Measurements from ENCODE around the gene ASB2.

Gene ASB2

DNA sequence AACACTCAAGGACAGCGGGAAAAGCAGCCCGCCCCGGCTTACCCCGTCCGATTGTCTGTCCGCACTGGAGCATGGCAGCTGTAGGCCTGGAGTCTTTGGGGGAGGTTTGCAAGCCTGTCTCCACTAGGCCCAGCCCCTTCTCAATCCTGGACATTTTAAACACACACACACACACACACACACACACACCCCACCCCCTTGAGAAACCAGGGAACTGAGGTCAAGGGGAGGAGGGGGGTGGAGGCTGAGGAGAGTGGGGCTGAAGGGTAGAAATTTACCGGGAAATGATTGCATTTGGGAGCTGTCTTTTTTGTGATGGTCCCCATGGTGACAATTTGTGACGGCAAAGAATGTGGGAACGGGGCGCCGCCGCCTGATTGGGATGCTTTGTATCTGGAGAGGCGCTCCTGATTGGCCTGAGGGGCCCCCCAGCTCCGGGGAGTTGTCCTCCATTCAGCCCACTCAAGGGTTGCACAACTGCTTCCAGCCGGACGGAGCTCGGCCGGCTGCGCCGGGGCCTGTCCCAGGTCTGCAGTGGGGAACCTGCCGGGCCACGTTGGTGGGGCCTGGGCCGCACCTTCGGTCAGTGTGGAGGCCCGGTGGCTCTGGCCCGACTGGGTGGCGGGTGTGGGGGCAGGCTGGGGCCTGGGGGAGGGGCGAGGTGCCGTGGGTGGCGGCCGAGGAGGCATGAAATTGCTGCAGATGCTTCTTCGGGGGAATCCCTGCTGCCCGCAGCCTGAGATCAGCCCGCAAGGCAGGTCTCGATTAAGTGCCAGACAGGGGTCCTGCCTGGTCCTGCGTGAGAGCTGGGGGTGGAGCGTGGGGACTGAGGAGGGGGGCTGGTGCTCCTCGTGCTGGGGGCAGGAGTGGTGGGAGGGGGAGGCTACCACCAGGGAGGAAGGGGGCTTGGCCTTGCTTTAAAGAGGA, 49.2 kb downstream of the ASB2 start, which contains the start of gene FAM181A:
Gene FAM181A (plus strand): TSS at position 472 of the 927 bp plus-strand sequence. CDS start 942 bp downstream, outside the sequence.
- no peak for DNase-seq

DNA sequence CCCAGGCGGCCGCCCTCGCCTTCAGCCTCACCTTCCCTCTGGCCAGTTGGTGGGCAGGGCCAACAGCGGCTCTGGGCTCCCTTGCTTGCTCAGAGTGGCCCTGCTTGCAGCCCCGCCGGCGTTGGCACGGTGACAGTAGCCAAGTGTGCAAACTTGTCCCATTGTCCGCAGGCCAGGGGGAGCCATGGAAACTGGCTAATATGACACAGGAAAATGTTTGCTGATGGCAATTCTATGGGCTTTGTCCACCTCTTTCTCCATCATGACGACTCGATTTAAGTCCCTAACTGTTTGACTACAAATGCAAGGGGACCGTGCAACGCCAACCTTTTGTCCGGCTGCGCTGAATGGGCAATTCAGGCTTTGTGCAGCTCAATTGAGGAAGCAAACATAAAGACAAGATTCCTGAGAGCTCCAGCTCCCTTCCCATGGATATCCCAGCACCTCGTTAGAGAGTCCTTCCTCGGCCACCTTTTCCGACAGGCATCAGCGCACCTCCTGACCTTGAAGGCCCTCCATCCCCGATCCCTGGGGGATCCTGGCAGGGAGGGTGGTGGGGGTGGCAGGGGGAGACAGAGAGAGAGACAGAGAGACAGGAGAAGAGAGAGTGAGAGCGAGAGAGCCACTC, 50.0 kb downstream of the ASB2 start:
- no peak for DNase-seq

DNA sequence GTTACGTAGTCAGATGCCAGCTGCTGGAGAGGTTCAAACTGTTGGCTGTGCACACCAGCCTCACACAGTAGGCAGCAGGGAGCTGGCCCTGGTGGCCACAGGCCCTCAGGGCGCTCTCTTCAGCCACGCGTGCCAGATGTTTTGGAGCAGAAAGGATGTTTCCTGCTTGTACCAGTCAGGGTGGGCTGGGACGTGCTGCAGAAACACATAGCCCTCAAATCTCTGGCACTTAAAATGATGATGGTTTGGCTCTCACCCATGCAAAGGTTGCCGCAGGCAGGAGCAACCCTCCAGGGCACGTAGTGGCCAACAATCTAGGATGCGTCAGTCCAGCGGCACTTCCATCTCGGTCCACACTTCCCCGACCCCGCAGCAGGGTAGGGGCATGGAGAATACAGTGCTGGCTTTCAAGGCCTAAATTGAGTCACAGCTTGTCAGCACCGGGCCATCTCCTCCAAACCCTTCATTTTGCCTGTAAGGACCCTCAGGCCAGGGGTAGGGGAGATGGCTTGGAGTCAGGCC, 50.9 kb downstream of the ASB2 start:
- DNase-seq = no peak

DNA sequence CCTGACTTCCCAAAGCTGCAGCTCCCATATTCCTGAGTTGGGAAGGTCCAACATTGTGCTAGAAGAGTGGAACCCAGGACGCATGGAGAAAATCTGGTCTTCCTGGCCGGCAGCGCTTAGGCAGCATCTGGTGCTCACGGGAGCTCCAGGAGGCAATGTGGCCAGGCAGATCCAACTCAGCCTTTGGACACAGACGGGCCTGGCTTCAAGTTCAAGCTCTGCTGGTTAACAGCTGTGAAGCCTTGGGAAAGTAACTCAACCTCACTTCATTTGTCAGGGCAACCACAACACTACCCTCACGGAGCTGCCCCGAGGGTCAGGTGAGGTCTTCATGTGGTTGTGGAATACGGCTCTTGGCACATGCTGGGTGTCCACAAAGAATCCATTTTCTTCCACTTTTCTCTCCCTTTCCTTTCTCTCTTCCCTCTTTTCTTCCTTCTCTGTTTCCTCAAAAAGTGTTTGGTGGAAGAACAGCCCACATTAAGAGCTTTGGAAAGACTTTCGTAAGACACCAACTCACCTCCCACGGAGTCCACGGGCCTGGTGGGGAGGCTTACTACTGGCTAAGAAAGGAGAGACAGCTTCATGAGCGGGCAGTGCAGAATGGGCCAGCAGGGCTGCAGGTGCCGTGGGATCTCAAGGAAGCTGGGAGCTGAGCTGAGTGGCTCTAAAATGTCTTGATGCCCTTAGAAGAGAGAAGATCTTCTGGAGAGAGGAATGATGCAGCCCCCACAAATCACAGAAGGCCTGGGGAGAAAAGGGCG, 51.6 kb downstream of the ASB2 start:
- no peak for DNase-seq

DNA sequence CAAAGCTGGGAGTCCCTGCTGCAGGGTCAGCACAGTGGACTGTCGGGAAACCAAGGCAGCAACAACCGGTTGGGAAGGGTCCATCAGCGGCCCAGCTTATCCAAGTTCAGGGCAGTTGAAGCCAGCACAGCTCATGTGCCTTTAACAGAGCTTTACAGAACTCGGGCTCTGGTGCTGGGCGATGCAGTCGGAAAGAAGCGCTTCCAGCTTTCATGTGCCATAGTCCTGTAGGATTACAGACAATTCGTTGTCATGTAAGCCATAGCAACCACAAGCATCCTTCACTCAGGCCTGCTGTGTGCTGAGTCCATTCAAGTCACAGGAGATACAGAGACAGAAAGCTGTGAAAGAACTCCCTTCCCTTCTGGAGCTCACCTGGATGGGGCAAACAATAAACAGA, 52.7 kb downstream of the ASB2 start:
- DNase-seq = no peak

DNA sequence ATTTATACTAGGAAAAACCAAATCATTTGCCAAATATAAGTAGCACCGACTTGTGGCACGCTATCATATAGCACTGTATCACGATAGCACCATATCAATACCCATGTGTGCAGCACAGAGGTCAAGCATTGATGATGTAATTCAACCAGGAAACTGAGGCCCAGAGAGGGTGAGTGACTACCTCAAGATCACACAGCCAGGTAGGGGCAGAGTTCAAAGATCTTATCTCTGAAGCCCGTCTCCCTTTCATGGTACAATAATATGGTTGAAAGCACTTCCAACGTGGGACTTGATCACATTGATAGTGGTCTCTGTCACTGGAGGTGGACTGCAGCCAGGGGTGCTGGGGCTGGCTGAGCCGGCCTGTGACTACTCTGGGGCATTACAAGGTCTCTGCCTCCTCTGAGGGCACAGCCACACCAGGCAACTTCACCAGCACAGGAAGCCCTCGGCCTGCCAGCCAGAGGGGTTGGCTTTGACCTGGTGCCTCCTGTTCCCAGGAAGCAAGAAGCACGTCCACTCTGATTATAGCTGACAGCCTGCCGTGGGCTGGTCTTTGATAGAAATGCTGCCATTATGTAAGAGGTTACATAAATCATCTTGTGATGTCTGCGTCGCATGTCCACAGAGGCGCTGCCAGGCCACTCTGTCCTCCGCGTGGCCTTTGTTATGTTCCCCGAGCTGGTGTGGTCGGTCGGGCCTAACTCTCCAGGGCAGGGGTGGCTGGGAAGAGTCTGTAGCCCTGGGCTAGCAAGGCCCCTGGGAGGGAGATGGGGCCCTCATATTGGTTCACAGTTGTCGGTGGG, 55.2 kb downstream of the ASB2 start:
- DNase-seq = no peak

DNA sequence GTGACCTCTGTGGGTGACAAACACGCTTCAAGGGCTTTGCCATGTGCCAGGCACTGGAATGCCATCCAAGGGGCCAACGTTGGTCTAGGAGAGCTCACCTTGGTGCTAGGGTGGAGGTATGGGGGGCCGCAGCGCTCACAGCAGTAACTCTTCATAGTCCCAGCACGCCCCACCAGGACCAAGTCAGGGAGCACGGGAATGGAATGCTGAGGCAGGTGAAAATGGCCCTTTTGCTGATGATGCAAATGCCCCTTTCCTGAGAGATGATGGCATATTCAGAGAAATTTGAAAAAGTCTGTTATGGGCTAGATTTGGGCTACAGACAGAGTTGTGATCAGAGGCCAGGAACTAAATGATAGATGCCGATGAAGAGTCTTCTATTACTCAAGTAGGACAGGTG, 59.2 kb downstream of the ASB2 start:
- no peak for DNase-seq

DNA sequence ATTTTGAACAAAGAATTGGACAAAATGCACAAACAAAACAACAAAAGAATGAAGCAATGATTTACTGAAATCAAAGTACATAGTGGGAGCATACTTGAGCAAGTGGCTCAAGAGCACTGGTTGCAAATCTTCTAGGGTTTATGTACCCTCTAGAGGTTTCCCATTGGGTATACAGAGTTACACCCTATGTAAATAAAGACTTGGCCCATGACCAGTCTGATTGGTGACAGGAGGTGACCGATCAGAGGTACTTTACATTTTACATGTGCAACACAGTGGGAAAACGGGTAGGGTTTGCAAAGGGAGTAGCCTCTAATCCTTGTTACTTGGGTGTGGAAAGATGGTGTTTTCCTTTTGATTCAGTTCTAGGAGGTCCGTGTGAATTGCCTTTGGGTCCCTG, 59.9 kb downstream of the ASB2 start:
- DNase-seq = no peak

DNA sequence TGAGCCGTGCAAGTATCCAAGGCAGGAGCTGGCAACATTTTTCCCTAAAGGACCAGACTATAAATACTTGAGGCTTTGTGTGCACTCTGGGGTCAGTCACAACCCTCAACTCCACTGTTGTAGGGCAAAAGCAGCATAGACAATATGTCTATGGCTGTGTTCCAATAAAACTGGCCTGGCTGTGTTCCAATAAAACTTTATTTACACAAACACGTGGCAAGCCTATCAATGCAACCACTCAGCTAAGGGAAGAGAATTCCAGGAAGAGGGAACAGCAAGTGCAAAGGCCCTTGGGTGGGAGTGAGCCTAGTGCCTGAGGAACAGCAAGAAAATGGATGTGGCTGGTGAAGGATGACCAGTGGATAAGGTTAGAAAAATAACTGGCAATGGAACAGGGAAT, 60.6 kb downstream of the ASB2 start:
- no peak for DNase-seq

DNA sequence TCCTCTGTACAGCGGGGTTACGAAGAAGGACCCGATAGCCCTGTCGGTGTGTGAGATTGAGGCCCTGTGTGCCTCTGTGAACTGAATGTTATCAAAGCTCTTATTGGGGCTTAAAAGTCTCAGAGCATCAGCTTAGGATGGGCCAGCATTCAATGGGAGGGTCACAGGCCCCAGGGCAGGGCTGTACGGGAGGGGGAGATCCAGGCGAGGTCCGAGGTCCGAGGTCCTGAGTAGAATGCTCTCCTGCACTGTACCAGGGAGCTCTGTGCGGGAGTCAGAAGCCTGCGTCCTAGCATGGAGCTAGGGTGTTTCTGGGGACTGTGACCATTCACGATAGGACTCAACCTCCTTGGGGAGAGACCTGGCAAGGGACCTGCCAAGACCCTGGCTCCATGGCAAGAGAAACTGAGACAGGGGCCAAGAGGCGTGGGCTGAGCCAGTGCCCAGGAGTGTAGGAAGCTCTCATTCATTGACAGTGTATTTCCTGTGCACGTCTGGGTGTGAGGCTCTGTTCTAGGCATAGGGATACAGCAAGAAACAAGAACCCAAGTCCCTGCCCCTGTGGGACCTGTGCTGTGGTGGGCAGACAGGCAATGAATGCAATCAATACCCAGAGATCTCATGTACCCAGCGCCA, 61.2 kb downstream of the ASB2 start:
- DNase-seq = no peak

DNA sequence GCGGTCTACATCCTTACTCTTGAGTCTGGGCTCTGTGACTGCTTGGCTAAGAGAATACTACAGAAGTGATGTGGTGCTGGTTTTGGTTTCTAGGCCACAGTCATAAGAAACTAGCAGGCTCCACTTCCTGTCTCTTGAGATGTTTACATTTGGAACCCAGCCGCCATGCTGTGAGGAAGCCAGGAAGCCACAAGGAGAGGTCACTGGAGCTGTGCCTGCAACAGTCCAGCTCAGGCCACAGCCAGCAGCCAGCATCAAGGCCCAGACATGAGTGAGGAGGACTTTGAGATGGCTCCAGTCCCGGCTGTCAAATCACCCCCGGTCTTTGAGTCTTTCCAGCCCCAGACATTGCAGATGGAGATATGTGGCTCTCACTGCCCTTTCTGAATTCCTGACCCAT, 62.1 kb downstream of the ASB2 start:
- DNase-seq = no peak

DNA sequence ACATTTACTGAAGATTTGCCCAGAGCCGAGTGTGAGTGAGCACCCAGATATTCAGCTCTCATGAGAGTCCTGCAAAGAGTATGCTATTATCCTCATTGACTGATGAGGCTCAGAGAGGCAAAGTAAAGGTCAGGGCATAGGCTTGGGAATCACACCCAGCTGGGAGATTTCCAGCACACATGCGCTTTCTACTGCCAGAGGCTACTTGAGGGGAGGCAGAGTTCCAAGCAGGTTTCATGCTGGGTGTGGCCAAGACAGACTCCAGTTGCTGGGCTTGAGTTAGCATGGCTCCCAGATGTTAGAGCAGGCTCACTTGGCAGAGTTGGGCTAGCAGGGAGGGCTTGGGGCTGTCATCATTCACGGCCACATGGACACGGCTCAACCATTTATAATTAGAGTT, 63.6 kb downstream of the ASB2 start:
- DNase-seq = no peak

DNA sequence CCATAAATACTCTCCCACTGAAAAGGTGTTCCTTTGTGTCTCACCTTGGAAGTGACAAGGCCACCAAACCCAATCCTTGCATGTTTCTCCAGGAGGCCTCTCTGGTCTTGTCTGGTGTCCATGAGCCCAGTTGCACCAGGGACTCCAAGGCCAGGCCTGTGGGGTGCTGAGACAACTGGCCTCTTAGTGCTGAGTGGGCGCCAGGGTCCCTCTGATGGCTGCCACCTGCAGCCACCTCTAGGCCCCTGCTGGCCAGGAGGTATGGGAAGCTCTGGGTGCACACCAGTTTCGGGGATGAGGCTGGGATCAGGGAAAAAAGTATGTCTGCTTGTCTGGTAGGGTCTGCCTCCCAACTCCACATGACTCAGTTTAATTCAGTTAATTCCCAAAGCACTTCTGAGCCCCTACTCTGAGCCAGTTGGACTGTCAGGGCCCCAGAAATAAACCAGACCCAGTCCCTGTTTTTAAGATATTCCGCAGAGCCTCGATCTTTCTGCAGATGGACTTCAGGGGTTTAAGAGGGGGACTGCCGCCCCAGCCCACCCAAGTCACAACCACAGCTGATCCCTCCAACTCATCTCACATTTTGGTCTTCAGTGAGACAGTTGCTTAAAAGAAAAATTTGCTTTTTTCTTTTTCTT, 64.3 kb downstream of the ASB2 start:
- DNase-seq = no peak

DNA sequence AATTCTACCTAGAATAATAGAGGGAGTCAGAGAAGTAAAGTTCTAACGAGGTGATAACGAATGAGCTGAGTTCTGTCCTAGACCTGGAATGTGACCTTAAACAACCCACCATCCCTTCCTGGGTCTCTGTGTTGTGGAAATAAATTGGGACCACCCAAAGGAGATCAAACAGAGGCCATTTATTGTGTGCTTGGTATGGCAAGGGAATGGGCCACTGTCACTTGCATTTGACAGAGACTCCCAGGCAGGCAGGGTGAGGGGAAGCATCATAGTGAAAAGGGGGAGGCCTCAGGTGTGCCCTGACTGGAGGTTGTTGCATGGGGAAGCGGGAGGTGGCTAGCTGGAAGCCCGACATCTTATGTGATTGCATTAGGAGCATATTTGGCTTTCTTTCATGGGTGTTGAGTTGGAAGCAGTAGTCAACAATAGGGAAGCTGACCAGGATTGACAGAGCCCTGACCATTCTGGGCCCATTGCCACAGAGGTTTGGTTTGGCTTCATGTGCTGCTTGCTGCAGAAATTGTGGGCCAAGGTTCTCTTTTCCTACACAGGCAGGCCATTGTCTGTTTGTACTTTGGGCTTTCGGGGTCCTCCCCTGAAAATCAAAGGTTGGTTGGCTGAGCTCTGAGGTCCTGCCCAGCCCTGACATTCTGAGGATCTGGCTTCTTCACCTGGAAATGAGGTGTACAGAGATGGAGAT, 66.8 kb downstream of the ASB2 start:
- no peak for DNase-seq

DNA sequence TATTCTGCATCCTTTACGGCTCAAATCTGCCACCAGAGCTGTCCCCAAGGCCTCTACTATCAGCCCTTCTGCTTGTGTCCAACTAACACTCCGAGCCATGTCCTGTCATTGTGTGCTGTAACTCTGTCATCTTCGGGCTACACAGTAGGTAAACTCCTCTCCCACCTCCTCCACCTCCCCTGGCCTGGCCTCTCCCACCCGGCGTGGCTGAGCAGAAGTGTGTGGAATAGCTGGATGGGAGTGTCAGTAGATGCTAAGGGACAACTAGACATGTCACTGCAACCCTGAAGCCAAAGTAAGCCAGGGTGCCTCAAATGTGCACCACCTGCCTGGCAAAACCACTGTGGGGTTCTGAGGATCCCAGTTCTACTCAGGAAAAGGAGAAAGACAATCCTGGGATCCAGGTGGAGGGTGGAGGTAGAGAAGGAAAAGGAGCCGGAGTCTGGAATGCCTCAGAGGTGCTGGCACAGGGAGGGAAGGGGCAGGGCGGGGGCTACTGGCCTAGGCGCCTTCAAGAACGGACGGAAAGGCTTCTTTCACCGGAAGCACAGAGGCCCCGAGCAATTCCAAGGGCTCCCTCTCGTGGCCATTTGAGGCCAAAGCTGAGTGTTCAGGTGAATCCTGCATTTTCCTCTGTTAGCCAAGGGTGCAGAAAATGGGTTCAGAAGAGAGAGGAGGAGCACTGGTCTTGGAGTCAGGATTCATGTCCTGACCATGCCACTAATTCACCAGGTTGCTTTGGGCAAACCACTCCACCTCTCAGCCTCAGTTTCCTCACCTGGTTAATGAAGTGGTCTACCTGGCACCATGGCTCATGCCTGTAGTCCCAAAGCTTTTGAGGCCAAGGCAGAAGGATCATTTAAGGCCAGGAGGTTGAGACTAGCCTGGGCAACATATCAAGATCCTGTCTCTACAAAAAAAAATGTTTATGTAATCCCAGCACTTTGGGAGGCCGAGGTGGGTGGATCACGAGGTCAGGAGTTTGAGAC, 69.7 kb downstream of the ASB2 start:
- peak; percentile 55 for DNase-seq

DNA sequence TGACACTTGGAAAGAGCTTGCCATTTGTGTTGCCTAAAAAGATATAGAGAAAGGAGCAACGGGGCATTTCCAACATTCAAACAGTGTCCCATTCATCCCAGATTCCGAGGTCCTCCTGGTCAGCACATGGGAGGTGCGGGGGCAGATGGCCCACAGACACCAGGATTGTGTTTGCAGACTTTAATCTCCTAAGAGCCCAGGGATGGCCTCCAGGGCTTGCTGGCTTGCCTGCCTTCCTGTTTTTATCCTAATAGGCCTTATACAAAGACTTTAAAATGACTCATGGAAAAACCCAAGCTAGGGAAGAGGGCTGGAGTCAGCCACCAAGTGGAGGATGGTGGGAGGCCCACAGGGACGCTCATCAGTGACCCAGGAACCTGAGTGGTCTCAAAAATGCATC, 70.7 kb downstream of the ASB2 start:
- DNase-seq = no peak

DNA sequence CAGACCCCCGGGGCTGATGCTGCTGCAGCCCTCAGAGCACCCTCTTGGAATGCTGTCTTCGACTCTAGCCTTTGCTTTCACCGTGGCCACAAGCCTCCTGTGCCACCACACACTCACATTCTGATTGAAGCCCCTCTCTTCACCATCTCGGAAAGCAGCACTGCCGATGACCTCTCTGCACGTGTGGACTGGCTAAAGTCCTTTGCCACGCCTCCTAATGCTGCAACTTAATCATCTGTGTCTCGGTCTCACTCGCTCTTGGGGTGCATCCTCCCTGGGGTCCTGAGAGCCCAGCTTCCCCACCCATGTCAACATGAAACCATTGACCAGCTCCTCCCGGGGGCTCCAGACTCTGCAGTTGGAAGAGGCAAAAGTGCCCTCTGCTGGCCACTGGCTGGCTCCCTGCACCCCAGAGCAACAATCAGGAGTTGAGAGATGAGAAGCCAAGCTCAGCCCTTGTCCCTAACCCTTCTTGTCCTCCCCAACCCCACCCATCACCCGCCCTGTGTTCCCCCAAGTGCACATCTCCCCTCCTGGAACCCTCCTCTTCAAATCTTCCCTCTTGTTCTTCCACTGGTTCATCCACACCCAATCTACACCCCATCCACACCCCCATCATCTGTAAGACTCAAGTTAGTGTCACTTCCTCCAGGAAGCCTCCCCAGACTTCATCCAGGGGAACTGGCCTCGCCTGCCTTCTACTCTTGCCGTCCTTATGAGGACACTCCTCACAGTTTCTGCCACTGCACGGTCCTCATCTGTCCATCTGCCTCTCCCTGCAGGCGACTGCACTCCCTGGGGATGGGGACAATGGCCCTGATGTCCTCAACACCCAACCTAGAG, 72.8 kb downstream of the ASB2 start:
- no peak for DNase-seq

DNA sequence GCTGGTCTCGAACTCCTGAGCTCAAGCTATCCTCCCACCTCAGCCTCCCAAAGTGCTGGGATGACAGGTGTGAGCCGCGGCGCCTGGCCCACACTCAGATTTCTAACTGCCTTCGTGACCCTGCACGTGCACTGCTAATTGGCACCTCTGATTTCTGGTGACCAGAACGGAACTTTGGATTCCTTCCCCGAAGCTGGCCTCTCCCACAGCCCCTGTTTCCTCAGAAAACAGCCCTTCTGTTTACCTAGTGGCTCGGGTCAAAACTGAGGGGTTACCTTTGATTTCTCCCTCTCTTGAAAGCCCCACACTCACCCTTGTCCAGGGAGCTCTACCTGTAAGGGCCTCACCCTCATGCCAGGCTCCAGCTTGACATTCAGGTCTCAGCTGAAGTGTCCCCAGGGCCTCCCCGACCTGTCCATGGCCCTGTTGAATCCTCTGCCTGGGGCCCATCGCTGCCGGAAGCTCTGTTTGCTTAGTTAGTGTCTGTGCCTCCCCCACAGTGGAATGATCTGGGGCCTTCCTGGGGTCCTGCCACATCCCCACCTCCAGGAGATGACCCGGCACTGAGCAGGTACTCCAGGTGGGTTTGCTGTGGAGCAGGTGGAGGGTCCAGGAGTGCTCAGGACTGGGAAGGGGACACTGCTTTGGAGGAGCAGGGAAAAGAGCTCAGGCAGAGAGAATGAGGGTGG, 73.6 kb downstream of the ASB2 start:
- no peak for DNase-seq

Measured in CD4-positive, alpha-beta T cell treated with Interleukin-17A for 1 hour (primary cell).